C4-2B (cell line): ENCODE results near the gene AVPI1.

ENCODE experiments used
- ZFX ChIP-seq: fragments of 450-650 bp; IDR thresholded peaks from 2 replicates; pipeline ENCODE4 v1.6.1; 2017
- TF ChIP-seq, protein P1 (sequence below): fragments of 450-650 bp; conservative IDR thresholded peaks from 2 replicates; pipeline ENCODE4 v1.5.1; 2017; ENCODE audit warnings: mild to moderate bottlenecking

DNA sequence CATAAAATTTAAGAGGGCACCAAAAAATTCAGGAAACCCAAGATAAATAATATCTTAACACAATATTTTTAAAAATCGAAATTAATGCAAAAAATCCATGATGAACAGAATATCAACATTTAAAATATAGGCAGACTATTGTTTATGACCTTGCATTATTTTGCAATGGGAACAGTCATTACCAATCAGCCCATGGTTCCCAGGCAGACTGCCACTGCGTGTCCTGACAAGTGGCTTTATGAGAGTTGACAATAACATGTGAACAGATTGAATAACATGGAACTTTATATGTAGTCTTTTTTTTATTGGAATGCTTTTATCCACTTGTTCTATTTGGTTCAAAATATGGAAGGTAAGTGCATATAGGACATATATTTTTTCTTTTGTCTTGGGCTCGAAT is 3.1 kb upstream of the AVPI1 start:
- TF ChIP-seq, protein P1, sequence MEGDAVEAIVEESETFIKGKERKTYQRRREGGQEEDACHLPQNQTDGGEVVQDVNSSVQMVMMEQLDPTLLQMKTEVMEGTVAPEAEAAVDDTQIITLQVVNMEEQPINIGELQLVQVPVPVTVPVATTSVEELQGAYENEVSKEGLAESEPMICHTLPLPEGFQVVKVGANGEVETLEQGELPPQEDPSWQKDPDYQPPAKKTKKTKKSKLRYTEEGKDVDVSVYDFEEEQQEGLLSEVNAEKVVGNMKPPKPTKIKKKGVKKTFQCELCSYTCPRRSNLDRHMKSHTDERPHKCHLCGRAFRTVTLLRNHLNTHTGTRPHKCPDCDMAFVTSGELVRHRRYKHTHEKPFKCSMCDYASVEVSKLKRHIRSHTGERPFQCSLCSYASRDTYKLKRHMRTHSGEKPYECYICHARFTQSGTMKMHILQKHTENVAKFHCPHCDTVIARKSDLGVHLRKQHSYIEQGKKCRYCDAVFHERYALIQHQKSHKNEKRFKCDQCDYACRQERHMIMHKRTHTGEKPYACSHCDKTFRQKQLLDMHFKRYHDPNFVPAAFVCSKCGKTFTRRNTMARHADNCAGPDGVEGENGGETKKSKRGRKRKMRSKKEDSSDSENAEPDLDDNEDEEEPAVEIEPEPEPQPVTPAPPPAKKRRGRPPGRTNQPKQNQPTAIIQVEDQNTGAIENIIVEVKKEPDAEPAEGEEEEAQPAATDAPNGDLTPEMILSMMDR = no peak
- TF ChIP-seq ZFX = no peak
